ENCODE measurements around the gene TMC4.
A peak's percentile ranks its signal among the peaks of the same experiment; 100 is the strongest.

TMC4 gene

DNA sequence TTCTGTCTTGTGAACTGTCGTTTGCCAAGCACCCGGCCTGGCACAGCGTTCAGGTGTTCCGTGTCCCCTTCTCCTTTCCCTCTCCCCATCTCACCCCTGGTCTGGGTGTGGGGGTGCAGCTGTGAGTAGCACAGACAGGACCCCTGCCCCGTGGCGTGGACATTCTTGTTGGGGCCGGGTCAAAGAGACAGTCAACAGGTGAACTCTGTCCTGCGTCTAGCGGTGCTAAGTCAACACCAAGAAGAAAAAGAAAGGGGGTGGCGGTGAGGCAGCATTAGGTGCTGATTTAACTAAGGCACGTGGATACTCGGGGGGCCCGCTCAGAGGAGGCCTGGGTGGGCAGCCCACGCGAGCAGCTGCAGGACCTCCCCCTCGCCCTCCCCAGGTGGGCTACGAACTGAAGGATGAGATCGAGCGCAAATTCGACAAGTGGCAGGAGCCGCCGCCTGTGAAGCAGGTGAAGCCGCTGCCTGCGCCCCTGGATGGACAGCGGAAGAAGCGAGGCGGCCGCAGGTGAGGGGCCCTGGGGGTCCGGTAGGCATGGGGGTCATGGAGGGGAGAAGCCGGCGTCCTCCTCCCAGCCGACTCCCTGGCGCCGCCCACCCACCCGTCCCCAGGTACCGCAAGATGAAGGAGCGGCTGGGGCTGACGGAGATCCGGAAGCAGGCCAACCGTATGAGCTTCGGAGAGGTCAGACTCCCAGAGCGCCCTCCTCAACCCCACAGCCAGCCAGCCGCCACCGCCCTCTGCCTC, 45.1 kb downstream of the TMC4 start:
- no peak for DNase-seq

- no peak for DNase-seq
Measured at GRCh38 chr19:54125713-54126112, 47.2 kb downstream of the TMC4 start.

GRCh38 chr19:54124393-54124792, 48.6 kb downstream of the TMC4 start:
- no peak for DNase-seq

DNA sequence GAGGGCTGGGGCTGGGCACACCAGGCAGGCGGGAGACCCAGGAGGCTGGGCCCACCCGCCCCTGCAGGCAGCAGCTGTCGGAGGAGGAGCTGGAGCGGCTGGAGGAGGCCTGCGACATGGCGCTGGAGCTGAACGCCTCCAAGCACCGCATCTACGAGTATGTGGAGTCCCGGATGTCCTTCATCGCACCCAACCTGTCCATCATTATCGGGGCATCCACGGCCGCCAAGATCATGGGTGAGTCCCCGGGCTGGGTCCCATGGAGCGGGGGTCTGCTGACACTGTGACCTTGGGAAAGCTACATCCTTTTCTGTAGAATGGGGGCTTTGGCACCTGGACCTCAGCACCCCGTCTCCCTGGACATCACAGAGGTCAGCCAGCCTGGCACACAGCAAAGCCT, 49.3 kb downstream of the TMC4 start:
- no peak for DNase-seq

GRCh38 chr19:54121259-54121658, 51.7 kb downstream of the TMC4 start:
- DNase-seq = no peak

- DNase-seq = peak; percentile 93
Measured at GRCh38 chr19:54115109-54116063, 57.6 kb downstream of the TMC4 start, which contains the start of the genes PRPF31 and TFPT. Gene PRPF31 (plus strand): TSS chr19:54115754. CDS start chr19:54118279, 2,525 bp downstream. Gene TFPT (minus strand): TSS chr19:54115657. CDS start chr19:54115269, 388 bp downstream.

DNA sequence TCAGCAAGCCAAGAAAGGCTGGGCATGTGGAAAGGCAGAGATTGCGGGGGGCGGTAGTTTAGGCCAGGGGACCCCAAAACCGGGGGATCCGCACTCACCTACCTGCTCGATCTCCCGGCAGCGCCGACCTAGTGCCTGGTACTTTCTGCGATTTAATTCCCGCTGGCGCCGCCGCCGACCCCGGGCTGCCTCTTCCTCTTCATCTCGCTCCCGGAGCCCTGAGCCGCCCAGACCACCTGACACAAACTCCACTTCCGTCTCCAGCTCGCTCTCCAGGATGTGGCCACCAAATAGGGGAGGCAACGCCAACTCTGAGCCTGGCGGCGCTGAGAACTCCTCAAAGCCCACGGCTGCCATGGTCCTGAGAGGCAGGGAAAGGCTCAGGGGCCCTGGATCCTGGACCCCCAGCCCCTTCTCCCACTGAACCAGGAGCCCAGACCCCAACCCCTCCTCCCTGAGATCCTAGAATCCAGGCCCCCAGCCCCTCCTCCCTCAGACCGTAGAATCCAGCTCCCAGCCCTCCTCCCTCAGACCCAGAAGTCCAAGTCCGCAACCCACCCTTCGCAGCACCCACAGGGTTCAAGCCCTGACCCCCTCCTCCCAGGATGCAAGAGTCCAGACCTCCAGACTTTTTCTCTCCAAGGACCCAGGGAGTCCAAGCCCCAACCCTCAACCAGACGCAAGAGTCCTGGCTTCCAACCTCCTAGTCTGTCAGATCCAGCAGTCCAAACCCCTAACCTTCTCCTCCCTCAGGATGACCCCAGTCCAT, 58.4 kb downstream of the TMC4 start:
- DNase-seq = no peak
